Skeletal muscle satellite cell (primary cell): Measurements from ENCODE around the gene TWNK.

Experiments used
- H3K27me3 ChIP-seq: 2 replicates; pipeline ENCODE4 v1.7.0; 2013; ENCODE audit warnings: low read length; ENCODE audit not compliant: control insufficient read depth, insufficient read depth
- H3K36me3 ChIP-seq: 2 replicates; pipeline ENCODE4 v1.7.0; 2013; ENCODE audit warnings: mild to moderate bottlenecking, control low read depth, low read length; ENCODE audit not compliant: insufficient read depth
- H3K4me1 ChIP-seq: 2 replicates; pipeline ENCODE4 v1.7.0; 2013; ENCODE audit warnings: low read length; ENCODE audit not compliant: control insufficient read depth, insufficient read depth
- H3K4me2 ChIP-seq: 2 replicates; pipeline ENCODE4 v1.7.0; 2013; ENCODE audit warnings: mild to moderate bottlenecking, low read length
- H3K4me3 ChIP-seq: 2 replicates; pipeline ENCODE4 v1.7.0; 2013; ENCODE audit warnings: low read length
- H3K9ac ChIP-seq: 2 replicates; pipeline ENCODE4 v1.7.0; 2013; ENCODE audit warnings: mild to moderate bottlenecking, low read depth, low read length, moderate library complexity
- H3K9me3 ChIP-seq: replicated peaks from 2 replicates; pipeline ENCODE4 v1.7.0; 2013; ENCODE audit warnings: mild to moderate bottlenecking, control low read depth, low read length

The TWNK gene

DNA sequence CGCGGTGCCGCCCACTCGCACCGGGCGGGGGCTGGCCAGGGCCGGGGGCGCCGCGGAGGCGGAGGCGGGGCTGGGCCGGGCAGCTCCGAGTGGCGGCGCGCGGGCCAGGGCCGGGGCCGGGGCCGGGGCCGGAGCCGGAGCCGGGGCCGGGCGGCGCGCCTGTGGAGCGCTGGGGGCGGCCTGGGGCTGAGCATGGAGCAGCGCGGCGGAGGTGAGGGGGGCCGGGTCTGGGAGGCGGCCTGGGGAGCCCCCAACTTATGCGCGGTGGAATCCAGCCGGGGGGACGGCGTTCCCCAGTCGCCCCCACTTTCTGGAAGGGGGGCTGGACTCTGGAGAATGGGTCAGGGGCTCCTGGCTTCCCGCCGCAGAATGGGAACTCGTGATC lies 12.4 kb downstream of the TWNK start, which contains the start of gene LZTS2:
TSS of gene LZTS2 (plus strand) at position 67 of the 385 bp plus-strand sequence. CDS start 2,731 bp downstream, outside the sequence.
- H3K9me3 ChIP-seq = no peaks in the 10 kb centered on the region
- peak within 1 kb of the TSS; percentile 76 for H3K4me3 ChIP-seq
- H3K9ac ChIP-seq = peak within 1 kb of the TSS; percentile 98
- no peaks in the 10 kb centered on the region for H3K27me3 ChIP-seq
- peaks cover 35% of the 10 kb centered on the region for H3K4me1 ChIP-seq
- peaks cover 23% of the 10 kb centered on the region for H3K36me3 ChIP-seq
- peak within 1 kb of the TSS; percentile 99 for H3K4me2 ChIP-seq

DNA sequence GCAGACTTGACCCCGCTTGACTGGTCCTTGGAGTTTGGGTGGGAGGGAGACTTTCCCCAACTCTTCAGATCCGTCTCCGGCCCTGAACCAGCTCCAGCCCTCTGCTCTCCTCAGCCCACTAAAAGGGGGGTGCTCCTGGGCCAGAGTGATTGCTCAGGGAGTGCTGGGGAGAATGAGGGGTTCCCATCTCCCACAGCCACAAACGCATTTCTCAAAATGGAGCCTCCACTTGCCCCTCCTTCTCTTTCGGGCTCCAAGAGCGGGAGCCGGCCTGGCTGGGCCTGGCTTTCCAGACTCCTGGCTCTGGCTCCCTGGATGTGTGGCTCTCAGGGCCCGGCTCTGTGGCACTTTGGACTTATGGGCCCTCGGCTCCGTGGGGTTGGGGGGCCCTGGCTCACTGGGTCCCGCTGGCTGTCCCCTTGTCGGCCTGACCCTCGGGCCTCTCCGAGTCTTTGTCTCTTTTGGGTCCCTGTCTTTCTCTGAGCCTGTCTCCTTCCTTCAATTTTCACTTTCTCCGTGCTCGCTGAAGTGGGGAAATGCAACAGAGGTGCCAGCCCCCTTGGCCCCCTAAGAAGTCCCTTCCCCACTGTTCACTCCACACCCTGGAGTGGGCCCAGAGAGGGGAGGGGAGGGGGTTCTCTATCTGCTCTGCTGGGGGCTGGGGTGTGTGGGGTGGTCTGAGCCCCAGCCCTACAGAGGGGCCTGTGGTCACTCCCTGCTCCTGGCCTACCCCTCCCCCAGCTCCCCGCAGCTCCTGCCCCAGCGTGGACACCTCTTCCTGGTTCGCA lies 13.0 kb downstream of the TWNK start:
- H3K9ac ChIP-seq = peak overlapping the region; percentile 98
- H3K4me3 ChIP-seq = peak overlapping the region; percentile 76
- peaks cover 28% of the 10 kb centered on the region for H3K36me3 ChIP-seq
- H3K27me3 ChIP-seq = no peaks in the 10 kb centered on the region
- H3K4me2 ChIP-seq = peak overlapping the region; percentile 84
- H3K4me1 ChIP-seq = peaks cover 35% of the 10 kb centered on the region
- H3K9me3 ChIP-seq = no peaks in the 10 kb centered on the region

DNA sequence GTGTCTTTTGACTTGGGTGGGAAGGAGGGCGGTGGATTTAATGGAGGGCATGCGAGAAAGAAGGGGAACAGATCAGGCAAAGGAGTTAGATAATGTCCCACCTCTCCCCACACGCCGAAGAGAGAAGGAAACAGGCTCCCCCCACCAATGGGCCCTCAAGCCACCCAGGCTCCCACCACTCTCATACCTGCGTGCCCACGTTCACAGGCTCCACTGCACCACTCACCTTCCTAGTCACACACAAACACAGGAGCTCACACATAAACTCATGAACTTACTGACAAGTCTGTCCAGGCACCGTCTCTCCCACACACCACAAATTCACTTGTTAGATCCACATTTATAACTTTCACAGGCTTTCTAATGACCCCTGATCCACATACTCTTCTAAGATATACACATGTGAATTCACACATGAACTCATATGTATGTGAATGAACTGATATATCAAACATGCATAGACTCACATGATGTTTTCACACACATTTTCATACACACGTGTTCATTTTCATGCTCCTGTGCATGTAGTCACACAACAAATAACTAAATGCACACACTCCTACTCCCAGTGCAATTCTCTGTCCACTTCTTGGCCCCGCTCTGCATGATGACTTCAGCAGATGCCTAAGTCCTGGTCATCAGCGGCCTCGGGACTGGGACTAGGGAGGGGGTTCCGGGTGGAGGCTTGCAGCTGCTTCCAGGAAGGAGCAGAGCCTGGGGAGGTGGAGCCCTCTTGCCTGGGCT lies 13.7 kb downstream of the TWNK start:
- no peaks in the 10 kb centered on the region for H3K27me3 ChIP-seq
- peaks cover 35% of the 10 kb centered on the region for H3K36me3 ChIP-seq
- peak overlapping the region; percentile 76 for H3K4me3 ChIP-seq
- H3K4me2 ChIP-seq = peak overlapping the region; percentile 84
- H3K4me1 ChIP-seq = peaks cover 35% of the 10 kb centered on the region
- peak overlapping the region; percentile 98 for H3K9ac ChIP-seq
- H3K9me3 ChIP-seq = no peaks in the 10 kb centered on the region

DNA sequence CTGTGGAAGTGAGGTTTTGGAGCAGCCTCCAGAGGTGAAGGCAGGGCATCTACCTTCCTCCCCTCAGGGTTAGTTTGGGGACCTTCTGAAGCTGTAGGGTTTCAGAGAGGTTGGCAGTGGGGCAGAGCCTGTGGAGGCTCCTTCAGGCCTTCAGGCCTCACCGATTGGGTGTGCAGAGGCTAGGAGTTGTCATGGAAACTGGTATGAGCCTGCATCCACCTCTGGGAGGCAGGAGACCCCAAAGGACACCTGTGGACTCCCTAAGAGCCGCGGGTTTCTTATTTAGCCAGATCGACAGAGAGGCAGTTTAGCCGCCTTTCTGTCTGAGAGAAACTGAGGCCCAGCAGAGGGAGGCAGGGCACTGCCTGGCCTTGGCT lies 14.3 kb downstream of the TWNK start:
- peaks cover 36% of the 10 kb centered on the region for H3K4me1 ChIP-seq

DNA sequence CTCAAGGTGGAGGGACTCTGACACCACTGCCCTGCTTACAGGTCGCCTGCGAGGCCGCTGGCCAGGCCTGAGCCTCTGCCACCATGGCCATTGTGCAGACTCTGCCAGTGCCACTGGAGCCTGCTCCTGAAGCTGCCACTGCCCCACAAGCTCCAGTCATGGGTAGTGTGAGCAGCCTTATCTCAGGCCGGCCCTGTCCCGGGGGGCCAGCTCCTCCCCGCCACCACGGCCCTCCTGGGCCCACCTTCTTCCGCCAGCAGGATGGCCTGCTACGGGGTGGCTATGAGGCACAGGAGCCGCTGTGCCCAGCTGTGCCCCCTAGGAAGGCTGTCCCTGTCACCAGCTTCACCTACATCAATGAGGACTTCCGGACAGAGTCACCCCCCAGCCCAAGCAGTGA lies 15.1 kb downstream of the TWNK start:
- H3K27me3 ChIP-seq = no peaks in the 10 kb centered on the region
- H3K4me2 ChIP-seq = peak overlapping the region; percentile 84
- peaks cover 41% of the 10 kb centered on the region for H3K4me1 ChIP-seq
- peak overlapping the region; percentile 98 for H3K9ac ChIP-seq
- H3K36me3 ChIP-seq = peaks cover 49% of the 10 kb centered on the region
- no peaks in the 10 kb centered on the region for H3K9me3 ChIP-seq
- no peak overlapping the region for H3K4me3 ChIP-seq

More for the DNA sequence above, 14.3 kb downstream of the TWNK start:
- Histone ChIP-seq H3K9me3 (no peaks in the 10 kb centered on the region), H3K27me3 (no peaks in the 10 kb centered on the region), H3K36me3 (peaks cover 41% of the 10 kb centered on the region), H3K4me3 (peak overlapping the region; percentile 76), H3K4me2 (peak overlapping the region; percentile 84), H3K9ac (peak overlapping the region; percentile 98)

DNA sequence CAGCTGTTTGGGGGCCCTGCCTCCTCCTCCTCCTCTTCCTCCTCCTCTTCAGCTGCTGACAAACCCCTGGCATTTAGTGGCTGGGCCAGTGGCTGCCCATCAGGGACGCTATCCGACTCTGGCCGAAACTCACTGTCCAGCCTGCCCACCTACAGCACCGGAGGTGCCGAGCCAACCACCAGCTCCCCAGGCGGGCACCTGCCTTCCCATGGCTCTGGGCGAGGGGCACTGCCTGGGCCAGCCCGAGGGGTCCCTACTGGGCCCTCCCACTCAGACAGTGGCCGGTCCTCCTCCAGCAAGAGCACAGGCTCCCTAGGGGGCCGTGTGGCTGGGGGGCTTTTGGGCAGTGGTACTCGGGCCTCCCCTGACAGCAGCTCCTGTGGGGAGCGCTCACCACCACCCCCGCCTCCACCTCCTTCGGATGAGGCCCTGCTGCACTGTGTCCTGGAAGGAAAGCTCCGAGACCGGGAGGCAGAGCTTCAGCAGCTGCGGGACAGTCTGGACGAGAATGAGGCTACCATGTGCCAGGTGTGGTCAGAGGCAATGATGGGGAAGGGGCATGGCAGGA lies 16.4 kb downstream of the TWNK start:
- H3K36me3 ChIP-seq = peaks cover 54% of the 10 kb centered on the region
- peaks cover 44% of the 10 kb centered on the region for H3K4me1 ChIP-seq
- no peak overlapping the region for H3K4me2 ChIP-seq
- no peaks in the 10 kb centered on the region for H3K9me3 ChIP-seq
- H3K4me3 ChIP-seq = no peak overlapping the region
- no peaks in the 10 kb centered on the region for H3K27me3 ChIP-seq
- H3K9ac ChIP-seq = no peak overlapping the region

DNA sequence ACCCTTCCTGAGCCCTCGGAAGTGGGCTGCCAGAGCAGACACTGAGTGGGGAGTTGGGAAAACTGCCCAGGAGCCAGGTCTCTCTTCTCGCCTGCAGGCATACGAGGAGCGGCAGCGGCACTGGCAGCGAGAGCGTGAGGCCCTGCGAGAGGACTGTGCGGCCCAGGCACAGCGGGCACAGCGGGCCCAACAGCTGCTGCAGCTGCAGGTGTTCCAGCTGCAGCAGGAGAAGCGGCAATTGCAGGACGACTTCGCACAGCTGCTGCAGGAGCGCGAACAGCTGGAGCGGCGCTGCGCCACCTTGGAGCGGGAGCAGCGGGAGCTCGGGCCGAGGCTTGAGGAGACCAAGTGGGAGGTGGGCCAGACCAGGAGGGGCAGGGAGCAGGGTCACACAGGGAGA lies 18.0 kb downstream of the TWNK start:
- no peaks in the 10 kb centered on the region for H3K9me3 ChIP-seq
- H3K4me2 ChIP-seq = no peak overlapping the region
- H3K4me3 ChIP-seq = no peak overlapping the region
- H3K4me1 ChIP-seq = peaks cover 41% of the 10 kb centered on the region
- H3K27me3 ChIP-seq = no peaks in the 10 kb centered on the region
- no peak overlapping the region for H3K9ac ChIP-seq
- H3K36me3 ChIP-seq = peaks cover 54% of the 10 kb centered on the region

DNA sequence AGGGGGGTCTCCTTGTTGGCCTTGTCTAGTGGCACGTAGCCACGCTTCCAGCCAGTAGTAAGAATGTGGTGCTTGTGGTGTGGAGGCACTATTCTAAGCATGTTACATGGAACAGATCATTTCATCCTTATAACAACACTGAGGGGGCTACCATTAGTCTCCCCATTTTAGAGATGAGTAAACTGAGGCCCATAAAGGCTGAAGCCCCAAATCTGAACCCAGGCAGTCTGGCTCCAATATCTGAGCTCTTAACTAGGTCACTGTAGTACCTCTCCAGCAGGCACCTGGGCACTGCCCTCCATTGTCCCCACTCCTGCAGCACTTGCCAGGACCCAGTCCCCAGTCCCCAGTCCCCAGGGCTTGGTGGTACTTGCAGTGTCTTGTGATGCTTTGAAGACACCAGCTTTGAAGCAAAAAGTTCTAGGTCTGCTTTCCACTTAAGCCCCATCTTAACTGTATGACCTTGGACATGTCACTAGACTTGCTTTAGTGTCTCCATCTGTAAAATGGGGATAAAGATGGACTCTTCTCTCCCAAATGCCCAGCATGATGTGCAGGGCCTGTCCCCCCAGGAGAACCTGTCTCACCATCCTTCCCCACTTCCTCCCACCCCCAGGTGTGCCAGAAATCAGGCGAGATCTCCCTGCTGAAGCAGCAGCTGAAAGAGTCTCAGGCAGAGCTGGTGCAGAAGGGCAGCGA lies 18.7 kb downstream of the TWNK start:
- no peak overlapping the region for H3K4me2 ChIP-seq

DNA sequence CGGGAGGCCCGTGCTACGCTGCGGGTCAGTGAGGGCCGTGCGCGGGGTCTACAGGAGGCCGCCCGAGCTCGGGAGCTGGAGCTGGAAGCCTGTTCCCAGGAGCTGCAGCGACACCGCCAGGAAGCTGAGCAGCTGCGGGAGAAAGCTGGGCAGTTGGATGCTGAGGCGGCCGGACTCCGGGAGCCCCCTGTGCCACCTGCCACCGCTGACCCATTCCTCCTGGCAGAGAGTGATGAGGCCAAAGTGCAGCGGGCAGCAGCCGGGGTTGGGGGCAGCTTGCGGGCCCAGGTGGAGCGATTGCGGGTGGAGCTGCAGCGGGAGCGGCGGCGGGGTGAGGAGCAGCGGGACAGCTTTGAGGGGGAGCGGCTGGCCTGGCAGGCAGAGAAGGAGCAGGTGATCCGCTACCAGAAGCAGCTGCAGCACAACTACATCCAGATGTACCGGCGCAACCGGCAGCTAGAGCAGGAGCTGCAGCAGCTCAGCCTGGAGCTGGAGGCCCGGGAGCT lies 19.3 kb downstream of the TWNK start:
- Histone ChIP-seq H3K4me3 (no peak overlapping the region), H3K9me3 (no peaks in the 10 kb centered on the region), H3K27me3 (no peaks in the 10 kb centered on the region), H3K4me1 (peaks cover 33% of the 10 kb centered on the region), H3K36me3 (peaks cover 54% of the 10 kb centered on the region), H3K4me2 (no peak overlapping the region), H3K9ac (no peak overlapping the region)

More for the DNA sequence above, 18.7 kb downstream of the TWNK start:
- Histone ChIP-seq H3K27me3 (no peaks in the 10 kb centered on the region), H3K4me3 (no peak overlapping the region), H3K9ac (no peak overlapping the region), H3K4me1 (peaks cover 38% of the 10 kb centered on the region), H3K36me3 (peaks cover 54% of the 10 kb centered on the region), H3K9me3 (no peaks in the 10 kb centered on the region)

DNA sequence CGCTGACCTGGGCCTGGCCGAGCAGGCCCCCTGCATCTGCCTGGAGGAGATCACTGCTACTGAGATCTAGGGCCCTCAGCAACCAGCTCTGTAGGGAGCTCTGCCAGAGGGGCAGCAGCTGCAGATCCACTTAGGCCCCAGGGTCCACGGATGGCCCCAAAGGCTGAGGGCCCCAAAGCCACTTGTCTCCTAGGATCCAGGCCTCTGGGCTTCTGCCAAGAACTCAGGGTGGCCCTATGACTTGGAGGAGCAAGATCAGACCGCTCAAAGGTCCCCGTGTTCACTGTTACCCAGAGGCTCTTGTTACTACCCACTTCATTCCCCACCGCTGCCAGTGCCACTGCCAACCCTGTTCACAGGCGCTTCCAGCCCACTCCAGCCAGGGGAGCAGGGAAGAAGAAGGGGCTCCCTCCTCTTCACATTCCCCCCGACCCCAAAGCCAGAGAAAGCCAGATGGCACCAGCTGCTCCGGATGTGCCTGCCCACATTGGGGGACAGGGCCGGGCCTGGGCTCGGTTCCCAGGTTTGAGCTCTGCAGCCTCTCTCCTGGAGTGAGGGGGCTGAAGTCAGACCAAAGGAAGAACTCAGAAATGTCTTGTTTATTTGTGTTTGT lies 19.9 kb downstream of the TWNK start:
- H3K9ac ChIP-seq = peak overlapping the region; percentile 14
- no peaks in the 10 kb centered on the region for H3K27me3 ChIP-seq
- H3K36me3 ChIP-seq = peaks cover 54% of the 10 kb centered on the region
- peak overlapping the region; percentile 3 for H3K4me2 ChIP-seq
- H3K4me3 ChIP-seq = no peak overlapping the region
- H3K9me3 ChIP-seq = no peaks in the 10 kb centered on the region
- peaks cover 27% of the 10 kb centered on the region for H3K4me1 ChIP-seq
